Activated CD4-positive, alpha-beta T cell treated with anti-CD3 and anti-CD28 coated beads, Interleukin-2, amount 10 ng/mL, durations not matched to agents 7 days and 5 days (primary cell): ENCODE results near the gene PLCG2. TPM values are rescaled to one million over a fixed set of nuclear protein-coding genes. Genes with fewer than 3 reads are reported as not detected.

Experiments used
- CTCF ChIA-PET: fragments of 350-600 bp; sonication (Branson Sonifier 250); formaldehyde crosslinking; loops from one replicate; lab custom pipeline; 2021; ENCODE audit warnings: antibody characterized with exemption; lab: Charles Lee
- POLR2A ChIA-PET: fragments of 350-600 bp; sonication (Branson Sonifier 250); formaldehyde crosslinking; loops from one replicate; lab custom pipeline; 2021; ENCODE audit warnings: antibody characterized with exemption; lab: Charles Lee
- DNase-seq: peaks from one replicate; pipeline ENCODE4 v3.0.0-alpha.2; 2020
- H3K27ac Mint-ChIP-seq: one replicate; pipeline ENCODE4 v1.8.0; 2021; ENCODE audit warnings: mild to moderate bottlenecking, moderate library complexity, mixed read lengths
- H3K27me3 Mint-ChIP-seq: one replicate; pipeline ENCODE4 v1.8.0; 2021; ENCODE audit warnings: mixed read lengths
- H3K36me3 Mint-ChIP-seq: one replicate; pipeline ENCODE4 v1.8.0; 2021; ENCODE audit warnings: low read depth, mixed read lengths
- H3K4me1 Mint-ChIP-seq: one replicate; pipeline ENCODE4 v1.8.0; 2021; ENCODE audit warnings: mixed read lengths
- H3K4me3 Mint-ChIP-seq: one replicate; pipeline ENCODE4 v1.8.0; 2021; ENCODE audit warnings: mild to moderate bottlenecking, moderate library complexity, mixed read lengths
- H3K9me3 Mint-ChIP-seq: one replicate; pipeline ENCODE4 v1.8.0; 2021; ENCODE audit warnings: mixed read lengths
- total RNA-seq, 2 experiments: library from RNA; stranded (reverse); gene quantifications; one replicate each; pipeline ENCODE4 v1.2.3, GENCODE V29; 2021

PLCG2 gene
- 1 to 10 TPM; 2.6 to 3.1 TPM for total RNA-seq

- H3K4me3 Mint-ChIP-seq: peak within 1 kb of the TSS; percentile 79
- H3K27me3 Mint-ChIP-seq: peaks cover 52% of the 10 kb centered on the region
- H3K27ac Mint-ChIP-seq: no peak within 1 kb of the TSS
- CTCF ChIA-PET: interaction anchor here (0.6 to 1.9 kb wide), 6 partner anchors 10 to 37 kb away, joined by 3 to 6 read pairs (median 4); no protein-coding TSS in a partner anchor
- DNase-seq: peak; percentile 73
- no peaks in the 10 kb centered on the region for H3K9me3 Mint-ChIP-seq
- POLR2A ChIA-PET: no interaction called here
- H3K4me1 Mint-ChIP-seq: peaks cover 7% of the 10 kb centered on the region
- no peaks in the 10 kb centered on the region for H3K36me3 Mint-ChIP-seq
These were observed at the start of gene PLCG2 for GRCh38 chr16:81778861-81779535. Gene PLCG2 (plus strand): TSS chr16:81779291. CDS start chr16:81785990, 6,699 bp downstream.

- Mint-ChIP-seq H3K36me3 (no peaks in the 10 kb centered on the region), H3K4me1 (peaks cover 23% of the 10 kb centered on the region), H3K4me3 (no peak overlapping the region), H3K27me3 (peaks cover 2% of the 10 kb centered on the region), H3K9me3 (no peaks in the 10 kb centered on the region), H3K27ac (peak overlapping the region; percentile 74)
- DNase-seq: no peak
- POLR2A ChIA-PET: no interaction called here
- CTCF ChIA-PET: interaction anchor here (0.6 to 2.8 kb wide), 14 partner anchors 10 to 697 kb away, joined by 3 to 10 read pairs (median 4); partner anchors contain the start of gene GAN
These were observed 49.6 kb upstream of the PLCG2 start for GRCh38 chr16:81729451-81729850.

- ChIA-PET POLR2A (no interaction called here), CTCF (interaction anchor here (0.5 to 2.8 kb wide), 17 partner anchors 11 to 698 kb away, joined by 3 to 10 read pairs (median 3); partner anchors contain the start of gene GAN)
- no peaks in the 10 kb centered on the region for H3K9me3 Mint-ChIP-seq
- peak overlapping the region; percentile 91 for H3K27ac Mint-ChIP-seq
- peaks cover 2% of the 10 kb centered on the region for H3K27me3 Mint-ChIP-seq
- H3K4me1 Mint-ChIP-seq: peaks cover 23% of the 10 kb centered on the region
- peak; percentile 52 for DNase-seq
- no peaks in the 10 kb centered on the region for H3K36me3 Mint-ChIP-seq
- H3K4me3 Mint-ChIP-seq: peak overlapping the region; percentile 72
These were observed 48.7 kb upstream of the PLCG2 start for GRCh38 chr16:81730090-81731051.

GRCh38 chr16:81731649-81732048 lies 47.4 kb upstream of the PLCG2 start:
- no peaks in the 10 kb centered on the region for H3K9me3 Mint-ChIP-seq
- no peaks in the 10 kb centered on the region for H3K36me3 Mint-ChIP-seq
- no peak overlapping the region for H3K4me3 Mint-ChIP-seq
- POLR2A ChIA-PET: no interaction called here
- peaks cover 2% of the 10 kb centered on the region for H3K27me3 Mint-ChIP-seq
- H3K4me1 Mint-ChIP-seq: peaks cover 23% of the 10 kb centered on the region
- DNase-seq: no peak
- H3K27ac Mint-ChIP-seq: no peak overlapping the region
- CTCF ChIA-PET: interaction anchor here (2.7 to 2.8 kb wide), 2 partner anchors 16 to 17 kb away, joined by 8 to 9 read pairs; no protein-coding TSS in a partner anchor

- no peak overlapping the region for H3K4me3 Mint-ChIP-seq
- no peak overlapping the region for H3K27ac Mint-ChIP-seq
- ChIA-PET POLR2A (no interaction called here), CTCF (interaction anchor here (0.7 to 1.5 kb wide), 2 partner anchors 17 to 387 kb away, joined by 3 read pairs; no protein-coding TSS in a partner anchor)
- no peaks in the 10 kb centered on the region for H3K9me3 Mint-ChIP-seq
- no peaks in the 10 kb centered on the region for H3K36me3 Mint-ChIP-seq
- peaks cover 27% of the 10 kb centered on the region for H3K4me1 Mint-ChIP-seq
- DNase-seq: no peak
- peaks cover 2% of the 10 kb centered on the region for H3K27me3 Mint-ChIP-seq
These were observed 46.4 kb upstream of the PLCG2 start for GRCh38 chr16:81732699-81733098.

GRCh38 chr16:81733295-81733694 lies 45.8 kb upstream of the PLCG2 start:
- no peak overlapping the region for H3K4me3 Mint-ChIP-seq
- POLR2A ChIA-PET: no interaction called here
- H3K9me3 Mint-ChIP-seq: no peaks in the 10 kb centered on the region
- H3K27ac Mint-ChIP-seq: no peak overlapping the region
- DNase-seq: no peak
- H3K27me3 Mint-ChIP-seq: peaks cover 2% of the 10 kb centered on the region
- CTCF ChIA-PET: interaction anchor here (1.0 to 1.5 kb wide), 2 partner anchors 17 to 366 kb away, joined by 3 read pairs; no protein-coding TSS in a partner anchor
- H3K36me3 Mint-ChIP-seq: no peaks in the 10 kb centered on the region
- H3K4me1 Mint-ChIP-seq: peaks cover 32% of the 10 kb centered on the region

GRCh38 chr16:81734632-81735434 lies 44.3 kb upstream of the PLCG2 start:
- ChIA-PET CTCF (interaction anchor here (0.6 to 1.9 kb wide), 3 partner anchors 30 to 699 kb away, joined by 4 to 5 read pairs (median 5); partner anchors contain the start of gene ATMIN), POLR2A (no interaction called here)
- no peak overlapping the region for H3K4me3 Mint-ChIP-seq
- no peak overlapping the region for H3K27ac Mint-ChIP-seq
- DNase-seq: no peak
- peaks cover 23% of the 10 kb centered on the region for H3K4me1 Mint-ChIP-seq
- H3K36me3 Mint-ChIP-seq: no peaks in the 10 kb centered on the region
- H3K9me3 Mint-ChIP-seq: no peaks in the 10 kb centered on the region
- H3K27me3 Mint-ChIP-seq: no peaks in the 10 kb centered on the region

GRCh38 chr16:81737885-81738536 lies 41.1 kb upstream of the PLCG2 start:
- CTCF ChIA-PET: interaction anchor here (0.6 to 2.0 kb wide), 7 partner anchors 15 to 709 kb away, joined by 3 to 5 read pairs (median 3); partner anchors contain the start of gene ATMIN
- Mint-ChIP-seq H3K9me3 (no peaks in the 10 kb centered on the region), H3K27me3 (no peaks in the 10 kb centered on the region), H3K36me3 (no peaks in the 10 kb centered on the region), H3K4me3 (peak overlapping the region; percentile 60), H3K4me1 (peaks cover 17% of the 10 kb centered on the region), H3K27ac (peak overlapping the region; percentile 7)
- POLR2A ChIA-PET: no interaction called here
- peak; percentile 90 for DNase-seq

GRCh38 chr16:81738783-81739496 lies 40.2 kb upstream of the PLCG2 start:
- no peak for DNase-seq
- CTCF ChIA-PET: interaction anchor here (1.9 to 2.0 kb wide), 2 partner anchors 13 to 18 kb away, joined by 5 read pairs; no protein-coding TSS in a partner anchor
- H3K27ac Mint-ChIP-seq: peak overlapping the region; percentile 36
- H3K4me1 Mint-ChIP-seq: peaks cover 17% of the 10 kb centered on the region
- H3K9me3 Mint-ChIP-seq: no peaks in the 10 kb centered on the region
- H3K27me3 Mint-ChIP-seq: no peaks in the 10 kb centered on the region
- no peaks in the 10 kb centered on the region for H3K36me3 Mint-ChIP-seq
- no peak overlapping the region for H3K4me3 Mint-ChIP-seq
- POLR2A ChIA-PET: no interaction called here

- Mint-ChIP-seq H3K4me3 (no peak overlapping the region), H3K27ac (no peak overlapping the region), H3K36me3 (no peaks in the 10 kb centered on the region), H3K4me1 (peaks cover 17% of the 10 kb centered on the region), H3K9me3 (no peaks in the 10 kb centered on the region), H3K27me3 (no peaks in the 10 kb centered on the region)
- POLR2A ChIA-PET: no interaction called here
- CTCF ChIA-PET: interaction anchor here (1.9 kb wide), 1 partner anchor 13 kb away, joined by 5 read pairs; no protein-coding TSS in a partner anchor
- DNase-seq: no peak
These were observed 39.6 kb upstream of the PLCG2 start for GRCh38 chr16:81739503-81739902.

- peaks cover 17% of the 10 kb centered on the region for H3K4me1 Mint-ChIP-seq
- no peak for DNase-seq
- no peaks in the 10 kb centered on the region for H3K27me3 Mint-ChIP-seq
- H3K9me3 Mint-ChIP-seq: no peaks in the 10 kb centered on the region
- H3K36me3 Mint-ChIP-seq: no peaks in the 10 kb centered on the region
- ChIA-PET CTCF (interaction anchor here (0.5 to 1.9 kb wide), 4 partner anchors 10 to 337 kb away, joined by 3 to 5 read pairs (median 4); no protein-coding TSS in a partner anchor), POLR2A (no interaction called here)
- H3K4me3 Mint-ChIP-seq: no peak overlapping the region
- no peak overlapping the region for H3K27ac Mint-ChIP-seq
These were observed 38.9 kb upstream of the PLCG2 start for GRCh38 chr16:81740169-81740568.
